ENCODE data around the gene MIPEP.

MIPEP gene

GRCh38 chr13:23859455-23859854, 29.7 kb downstream of the MIPEP start:
- Histone ChIP-seq H3K27ac (no peak overlapping the region), H3K4me3 (no peak overlapping the region)
- DNase-seq (ENCODE audit: low spot score) = no peak
- TF ChIP-seq CTCF (IDR thresholded peaks at IDR 0.05) = no peak

- Histone ChIP-seq H3K27ac (no peak overlapping the region), H3K4me3 (no peak overlapping the region)
- TF ChIP-seq CTCF (IDR thresholded peaks at IDR 0.05) = no peak
- no peak for DNase-seq (ENCODE audit: low spot score)
These were observed 30.7 kb downstream of the MIPEP start for GRCh38 chr13:23858546-23858945.

GRCh38 chr13:23856008-23856750, 33.0 kb downstream of the MIPEP start:
- Histone ChIP-seq H3K4me3 (no peak overlapping the region), H3K27ac (no peak overlapping the region)
- no peak for TF ChIP-seq CTCF (IDR thresholded peaks at IDR 0.05)
- no peak for DNase-seq (ENCODE audit: low spot score)

GRCh38 chr13:23855360-23855759, 33.8 kb downstream of the MIPEP start:
- no peak for TF ChIP-seq CTCF (IDR thresholded peaks at IDR 0.05)
- Histone ChIP-seq H3K4me3 (no peak overlapping the region), H3K27ac (no peak overlapping the region)
- DNase-seq (ENCODE audit: low spot score) = no peak

- DNase-seq (ENCODE audit: low spot score) = no peak
- Histone ChIP-seq H3K4me3 (no peak overlapping the region), H3K27ac (no peak overlapping the region)
- TF ChIP-seq CTCF (IDR thresholded peaks at IDR 0.05) = no peak
These were observed 36.8 kb downstream of the MIPEP start for GRCh38 chr13:23852351-23852750.

- H3K4me3 ChIP-seq = no peak overlapping the region
- TF ChIP-seq CTCF (IDR thresholded peaks at IDR 0.05) = no peak
- DNase-seq (ENCODE audit: low spot score) = no peak
- H3K27ac ChIP-seq = no peak overlapping the region
These were observed 38.1 kb downstream of the MIPEP start for GRCh38 chr13:23851106-23851505.

GRCh38 chr13:23850134-23850533, 39.1 kb downstream of the MIPEP start:
- Histone ChIP-seq H3K27ac (no peak overlapping the region), H3K4me3 (no peak overlapping the region)
- no peak for DNase-seq (ENCODE audit: low spot score)
- TF ChIP-seq CTCF (IDR thresholded peaks at IDR 0.05) = no peak
